HG02623 (cell line): ENCODE data around the gene NXPH2.
"Not testable (repeated sequence)": the region's sequence is repeated elsewhere in the genome, so short reads cannot be mapped to it uniquely, and the experiment has no call there.

Source experiments
- ATAC-seq: cut with Tn5 transposase; IDR thresholded peaks from one replicate; pipeline ENCODE4 v1.9.1; 2021; ENCODE audit warnings: moderate library complexity; ENCODE audit not compliant: unreplicated experiment

Gene NXPH2

GRCh38 chr2:138760676-138761075 is 19.5 kb downstream of the NXPH2 start:
- ATAC-seq: no peak

- no peak for ATAC-seq
Measured at GRCh38 chr2:138757384-138757783, 22.8 kb downstream of the NXPH2 start.

GRCh38 chr2:138752197-138752956 is 27.8 kb downstream of the NXPH2 start:
- no peak for ATAC-seq

- ATAC-seq: no peak
Measured at GRCh38 chr2:138744713-138745112, 35.5 kb downstream of the NXPH2 start.

- ATAC-seq: no peak
Measured at GRCh38 chr2:138742441-138743057, 37.6 kb downstream of the NXPH2 start.

- no peak for ATAC-seq
Measured at GRCh38 chr2:138741851-138742250, 38.3 kb downstream of the NXPH2 start.

- ATAC-seq: not testable (repeated sequence)
Measured at GRCh38 chr2:138737009-138737554, 43.1 kb downstream of the NXPH2 start.

GRCh38 chr2:138732651-138733050 is 47.5 kb downstream of the NXPH2 start:
- ATAC-seq: no peak

GRCh38 chr2:138730497-138731030 is 49.6 kb downstream of the NXPH2 start:
- ATAC-seq: peak; percentile 73

GRCh38 chr2:138727956-138728355 is 52.2 kb downstream of the NXPH2 start:
- no peak for ATAC-seq

- ATAC-seq: no peak
Measured at GRCh38 chr2:138726681-138727080, 53.5 kb downstream of the NXPH2 start.

GRCh38 chr2:138724729-138725459 is 55.3 kb downstream of the NXPH2 start:
- ATAC-seq: no peak

GRCh38 chr2:138724327-138724726 is 55.9 kb downstream of the NXPH2 start:
- no peak for ATAC-seq

- ATAC-seq: no peak
Measured at GRCh38 chr2:138723196-138723987, 56.8 kb downstream of the NXPH2 start.

- no peak for ATAC-seq
Measured at GRCh38 chr2:138722316-138722715, 57.9 kb downstream of the NXPH2 start.

- no peak for ATAC-seq
Measured at GRCh38 chr2:138720035-138720838, 60.0 kb downstream of the NXPH2 start.

GRCh38 chr2:138718405-138718804 is 61.8 kb downstream of the NXPH2 start:
- peak; percentile 48 for ATAC-seq

- ATAC-seq: peak; percentile 27
Measured at GRCh38 chr2:138716183-138716582, 64.0 kb downstream of the NXPH2 start.

- ATAC-seq: no peak
Measured at GRCh38 chr2:138713504-138713903, 66.7 kb downstream of the NXPH2 start.

- no peak for ATAC-seq
Measured at GRCh38 chr2:138713069-138713496, 67.1 kb downstream of the NXPH2 start.
